ENCODE measurements around the gene EBPL.

GRCh38 chr13:49649963-49650312, 41.3 kb downstream of the EBPL start:
- TF ChIP-seq POLR2A (IDR thresholded peaks at IDR 0.05) (no peak), CTCF (IDR thresholded peaks at IDR 0.05) (no peak), EP300 (IDR thresholded peaks at IDR 0.05) (no peak), POLR2AphosphoS5 (IDR thresholded peaks at IDR 0.05) (no peak)

Data from gastroesophageal sphincter (tissue), 3 donors.